Neuronal stem cell (in vitro differentiated cells): ENCODE data around the gene TBC1D26.
"Not testable (repeated sequence)": the region's sequence is repeated elsewhere in the genome, so short reads cannot be mapped to it uniquely, and the experiment has no call there.

Source experiments
- DNase-seq: peaks from one replicate; pipeline ENCODE4 v3.0.0-alpha.2; 2013; ENCODE audit warnings: low spot score
- H2AFZ ChIP-seq: one replicate; pipeline ENCODE4 v1.6.1; 2013; ENCODE audit warnings: mild to moderate bottlenecking, low read length, inconsistent platforms
- H2AK5ac ChIP-seq: 2 replicates; pipeline ENCODE4 v1.6.1; 2013; ENCODE audit warnings: low read depth, mild to moderate bottlenecking, inconsistent platforms, low read length, moderate library complexity, mixed read lengths
- H2BK120ac ChIP-seq: 2 replicates; pipeline ENCODE4 v1.6.1; 2013; ENCODE audit warnings: low read depth, mild to moderate bottlenecking, inconsistent platforms, low read length, moderate library complexity, mixed read lengths
- H2BK12ac ChIP-seq: one replicate; pipeline ENCODE4 v1.6.1; 2013; ENCODE audit warnings: low read length, inconsistent platforms
- H2BK15ac ChIP-seq: 2 replicates; pipeline ENCODE4 v1.6.1; 2013; ENCODE audit warnings: mild to moderate bottlenecking, low read length, inconsistent platforms, mixed read lengths
- H2BK5ac ChIP-seq: one replicate; pipeline ENCODE4 v1.6.1; 2013; ENCODE audit warnings: inconsistent platforms, mild to moderate bottlenecking, low read length, moderate library complexity
- H3K14ac ChIP-seq: one replicate; pipeline ENCODE4 v1.6.1; 2013; ENCODE audit warnings: low read length, inconsistent platforms
- H3K18ac ChIP-seq: 2 replicates; pipeline ENCODE4 v1.6.1; 2013; ENCODE audit warnings: low read length, inconsistent platforms
- H3K23ac ChIP-seq: 2 replicates; pipeline ENCODE4 v1.6.1; 2013; ENCODE audit warnings: low read depth, mild to moderate bottlenecking, mixed read lengths, low read length, inconsistent platforms; ENCODE audit not compliant: poor library complexity
- H3K27ac ChIP-seq: replicated peaks from 3 replicates; pipeline ENCODE4 v1.5.1; 2013; ENCODE audit warnings: low read length, inconsistent platforms
- H3K27me3 ChIP-seq, 3 experiments: 2 replicates each; pipeline ENCODE4 v1.6.1; 2013; ENCODE audit warnings: low read length in 3 of 3, mild to moderate bottlenecking in 2 of 3, inconsistent platforms in 1 of 3, low read depth in 1 of 3, mixed read lengths in 1 of 3, moderate library complexity in 1 of 3; ENCODE audit not compliant: control insufficient read depth in 3 of 3, insufficient read depth in 3 of 3
- H3K36me3 ChIP-seq, 2 donors: replicated peaks in 1 of 2; 2 replicates each; pipeline ENCODE4 v1.6.1; 2013; ENCODE audit warnings: low read length in 2 of 2; ENCODE audit not compliant: control insufficient read depth in 2 of 2, insufficient read depth in 2 of 2
- H3K4ac ChIP-seq: 2 replicates; pipeline ENCODE4 v1.6.1; 2013; ENCODE audit warnings: inconsistent platforms, mild to moderate bottlenecking, low read length, moderate library complexity
- H3K4me1 ChIP-seq, 2 donors: 1 replicate in 1 of 2; 2 replicates in 1 of 2; pipeline ENCODE4 v1.6.1; 2013; ENCODE audit warnings: low read length in 2 of 2, low read depth in 1 of 2; ENCODE audit not compliant: control insufficient read depth in 2 of 2, insufficient read depth in 1 of 2
- H3K4me2 ChIP-seq: one replicate; pipeline ENCODE4 v1.6.1; 2013; ENCODE audit warnings: mild to moderate bottlenecking, low read length, inconsistent platforms; ENCODE audit not compliant: insufficient read depth, poor library complexity, severe bottlenecking
- H3K4me3 ChIP-seq, 2 donors: 2 replicates each; pipeline ENCODE4 v1.5.1; 2013; ENCODE audit warnings: low read length in 2 of 2, mild to moderate bottlenecking in 2 of 2, inconsistent platforms in 1 of 2, moderate library complexity in 1 of 2
- H3K79me1 ChIP-seq: one replicate; pipeline ENCODE4 v1.6.1; 2013; ENCODE audit warnings: low read depth, mild to moderate bottlenecking, inconsistent platforms, low read length, moderate library complexity
- H3K9ac ChIP-seq: one replicate; pipeline ENCODE4 v1.6.1; 2013; ENCODE audit warnings: mild to moderate bottlenecking, low read depth, low read length, inconsistent platforms; ENCODE audit not compliant: poor library complexity
- H3K9me3 ChIP-seq, 2 donors: replicated peaks in 1 of 2; 2 replicates each; pipeline versions ENCODE3 to v1.6.1; 2013; ENCODE audit warnings: low read length in 2 of 2, mild to moderate bottlenecking in 2 of 2, inconsistent platforms in 1 of 2, low read depth in 1 of 2, mixed read lengths in 1 of 2, moderate library complexity in 1 of 2; ENCODE audit not compliant: control insufficient read depth in 2 of 2, insufficient read depth in 1 of 2
- H4K8ac ChIP-seq: one replicate; pipeline ENCODE4 v1.6.1; 2013; ENCODE audit warnings: low read depth, mild to moderate bottlenecking, inconsistent platforms, low read length, moderate library complexity
- H4K91ac ChIP-seq: one replicate; pipeline ENCODE4 v1.6.1; 2013; ENCODE audit warnings: low read length, low read depth, mild to moderate bottlenecking, inconsistent platforms; ENCODE audit not compliant: poor library complexity
- WGBS, 2 donors: extraction: QIAGEN DNeasy Blood & Tissue Kit; methylation state at CpG; one replicate each; pipeline ENCODE4 v1.1.7; 2013; ENCODE audit warnings: missing lambda C conversion rate in 2 of 2, mixed read lengths in 1 of 2; ENCODE audit not compliant: insufficient read length in 2 of 2, insufficient replicate concordance in 1 of 2; ENCODE audit errors: extremely low coverage in 2 of 2; 5-methylcytosine and 5-hydroxymethylcytosine counted together

Gene TBC1D26

DNA sequence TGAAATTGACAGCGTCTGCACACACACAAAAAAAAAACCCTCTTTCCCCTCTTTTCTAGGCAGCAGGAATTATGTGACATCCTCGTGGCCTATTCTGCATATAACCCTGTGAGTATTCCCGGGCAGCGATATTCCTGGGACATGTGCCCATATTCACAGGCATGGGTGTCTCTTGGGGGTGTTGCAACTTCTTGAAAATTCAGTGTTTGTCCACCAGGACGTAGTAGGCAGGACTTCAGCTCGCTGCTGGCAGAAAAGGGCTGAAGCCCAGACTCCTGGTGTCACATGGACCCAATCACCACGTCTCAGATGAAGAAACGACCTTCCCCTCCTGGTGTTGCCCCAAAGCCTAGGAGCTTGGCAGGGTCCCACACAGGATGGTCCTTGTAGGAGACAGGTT is 8.0 kb downstream of the TBC1D26 start:
- H3K23ac ChIP-seq, H3K79me1 ChIP-seq, H2BK120ac ChIP-seq, H2AFZ ChIP-seq, H3K9ac ChIP-seq, DNase-seq, H3K14ac ChIP-seq, H4K91ac ChIP-seq, H3K4ac ChIP-seq, H4K8ac ChIP-seq, H2BK5ac ChIP-seq, H3K36me3 ChIP-seq, H2AK5ac ChIP-seq, H3K4me1 ChIP-seq, H3K4me2 ChIP-seq, H3K27ac ChIP-seq, H3K4me3 ChIP-seq, H3K27me3 ChIP-seq, H3K9me3 ChIP-seq, H2BK15ac ChIP-seq, H3K18ac ChIP-seq, H2BK12ac ChIP-seq: not testable (repeated sequence)
- no CpG with 5 or more reads among the region's 8 CpGs for WGBS, 2 donors

DNA sequence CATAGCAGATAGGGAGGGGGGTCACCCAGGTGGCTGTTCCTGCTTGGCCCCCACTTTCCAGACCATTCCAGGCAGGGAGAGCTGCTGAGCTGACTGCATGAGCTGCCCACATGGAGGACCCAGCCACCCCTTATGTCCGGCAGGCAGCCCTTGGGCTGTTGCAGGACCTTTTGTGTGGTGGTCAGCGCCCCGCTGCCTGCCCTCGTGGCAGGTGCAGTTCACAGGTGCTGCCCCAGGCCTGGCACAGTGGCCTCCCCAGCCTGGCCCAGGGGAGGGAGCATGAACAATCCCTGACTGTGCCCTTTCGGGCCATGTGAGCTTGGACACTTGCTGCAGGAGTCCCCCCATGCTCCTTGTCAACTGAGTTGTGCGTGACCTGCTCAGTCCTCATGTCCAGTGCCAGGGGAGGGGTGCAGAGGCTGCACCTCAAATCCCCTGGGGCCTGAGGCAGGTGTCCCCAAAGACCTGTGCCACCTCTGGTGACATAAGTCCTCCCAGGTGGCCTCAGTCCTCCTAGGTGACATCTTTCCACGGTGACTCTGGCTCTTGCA is 8.6 kb downstream of the TBC1D26 start:
- Histone ChIP-seq H3K14ac (peak overlapping the region; percentile 47), H3K36me3 (no peaks in the 10 kb centered on the region), H4K91ac (no peak overlapping the region), H2BK15ac (no peak overlapping the region), H3K4me3 (no peak overlapping the region), H3K4me1 (peaks cover 0 to 9% of the 10 kb centered on the region in 2 donors), H3K23ac (peak overlapping the region; percentile 89), H3K4ac (no peak overlapping the region), H2AFZ (no peak overlapping the region), H3K27ac (no peak overlapping the region), H3K79me1 (peaks cover 3% of the 10 kb centered on the region), H2BK120ac (no peak overlapping the region), H3K9me3 (no peaks in the 10 kb centered on the region), H2BK5ac (peak overlapping the region; percentile 11), H2AK5ac (peak overlapping the region; percentile 56), H3K18ac (no peak overlapping the region), H3K4me2 (no peak overlapping the region), H3K9ac (no peak overlapping the region), H2BK12ac (no peak overlapping the region), H3K27me3 (no peaks in the 10 kb centered on the region), H4K8ac (no peak overlapping the region)
- no peak for DNase-seq
- WGBS, 2 donors = no CpG with 5 or more reads among the region's 7 CpGs

DNA sequence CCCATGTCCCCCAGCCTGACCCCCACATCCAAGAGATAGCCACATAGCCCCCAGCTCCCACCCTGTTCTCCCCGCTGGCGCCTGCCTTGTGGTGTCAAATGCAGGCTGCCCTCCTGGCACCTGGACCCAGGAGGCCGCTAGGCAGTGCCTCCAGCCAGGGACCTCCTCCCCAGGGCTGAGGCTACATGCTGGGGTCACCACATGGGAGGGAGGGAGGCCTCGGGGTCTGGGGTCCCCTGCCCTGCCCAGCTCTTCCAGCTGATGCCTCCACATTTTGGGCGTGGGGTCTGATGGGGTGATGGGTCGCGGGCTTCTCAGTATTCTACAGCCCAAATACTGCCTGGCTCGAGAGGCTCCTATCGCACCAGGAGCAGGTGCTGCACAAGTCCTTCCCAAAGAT is 9.5 kb downstream of the TBC1D26 start:
- Histone ChIP-seq H2BK12ac (no peak overlapping the region), H3K4me3 (no peak overlapping the region), H2BK15ac (no peak overlapping the region), H3K36me3 (no peaks in the 10 kb centered on the region), H2AK5ac (no peak overlapping the region), H2AFZ (no peak overlapping the region), H3K4me1 (peaks cover 0 to 9% of the 10 kb centered on the region in 2 donors), H3K23ac (peak overlapping the region; percentile 11), H3K14ac (no peak overlapping the region), H2BK120ac (no peak overlapping the region), H4K91ac (no peak overlapping the region), H3K18ac (peak overlapping the region; percentile 57), H2BK5ac (peak overlapping the region; percentile 24), H3K27me3 (no peaks in the 10 kb centered on the region), H3K4me2 (no peak overlapping the region), H3K9me3 (no peaks in the 10 kb centered on the region), H3K27ac (no peak overlapping the region), H3K4ac (no peak overlapping the region), H3K9ac (peak overlapping the region; percentile 60), H3K79me1 (peaks cover 3% of the 10 kb centered on the region), H4K8ac (no peak overlapping the region)
- DNase-seq = no peak
- no CpG with 5 or more reads among the region's 9 CpGs for WGBS, 2 donors

DNA sequence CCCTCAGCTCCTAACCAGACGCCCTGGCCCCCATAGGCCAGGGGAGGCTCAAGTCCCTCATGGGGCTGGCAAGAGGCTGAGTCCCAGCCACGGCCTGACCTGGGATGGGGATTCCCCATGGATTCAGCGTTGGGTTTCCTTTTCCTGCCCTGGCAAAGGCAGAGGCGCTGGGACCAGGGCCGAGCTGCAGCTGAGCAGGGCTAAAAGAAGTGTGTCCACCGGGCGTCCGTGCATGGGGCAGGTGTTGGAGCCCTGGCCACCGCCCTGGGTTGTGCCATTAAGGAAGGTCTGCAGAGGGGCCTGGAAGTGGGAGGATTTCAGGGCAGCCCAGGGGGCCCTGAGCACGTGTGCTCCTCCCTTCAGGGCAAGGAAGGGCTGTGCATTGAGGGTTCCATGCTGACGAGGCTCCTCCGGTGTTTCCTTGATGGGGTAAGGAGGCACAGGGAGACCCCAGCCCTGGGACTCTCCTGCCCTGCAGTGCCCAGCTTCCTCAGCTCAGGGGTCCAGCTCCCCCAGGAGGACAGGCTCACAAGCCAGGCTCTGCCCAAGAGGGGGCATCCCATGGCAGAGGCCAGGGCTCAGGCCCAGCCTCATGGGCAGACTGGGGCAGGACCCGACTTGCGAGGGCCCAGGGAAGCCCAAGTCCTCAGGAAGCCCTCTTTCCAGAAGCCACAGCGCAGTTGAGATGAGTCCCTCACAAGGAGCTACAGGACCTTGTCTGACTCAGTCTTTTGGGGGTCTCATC is 10.1 kb downstream of the TBC1D26 start:
- Histone ChIP-seq H3K4me2 (no peak overlapping the region), H3K27ac (no peak overlapping the region), H3K4me3 (no peak overlapping the region), H3K9me3 (no peaks in the 10 kb centered on the region), H3K18ac (peak overlapping the region; percentile 64), H3K14ac (no peak overlapping the region), H2BK120ac (peak overlapping the region; percentile 47), H3K36me3 (no peaks in the 10 kb centered on the region), H2BK15ac (no peak overlapping the region), H3K4me1 (peaks cover 0 to 9% of the 10 kb centered on the region in 2 donors), H3K23ac (no peak overlapping the region), H2AFZ (no peak overlapping the region), H2BK12ac (no peak overlapping the region), H4K91ac (no peak overlapping the region), H4K8ac (no peak overlapping the region), H3K9ac (peak overlapping the region; percentile 60), H2AK5ac (no peak overlapping the region), H3K27me3 (no peaks in the 10 kb centered on the region), H3K4ac (peak overlapping the region; percentile 11), H2BK5ac (no peak overlapping the region), H3K79me1 (peaks cover 3% of the 10 kb centered on the region)
- no CpG with 5 or more reads among the region's 15 CpGs for WGBS, 2 donors
- no peak for DNase-seq
